Epithelial cell of prostate (primary cell): ENCODE data around the gene ATPAF2.

Source experiments
- DNase-seq: peaks from one replicate; pipeline ENCODE4 v3.0.0-alpha.2; 2011; ENCODE audit warnings: low read depth, low spot score
- H3K27ac ChIP-seq: fragments of 450-650 bp; 2 replicates; pipeline ENCODE4 v1.5.1; 2017; ENCODE audit warnings: mild to moderate bottlenecking

The ATPAF2 gene

GRCh38 chr17:17988427-17988945 lies 50.5 kb downstream of the ATPAF2 start:
- no peak for DNase-seq
- no peak overlapping the region for H3K27ac ChIP-seq

GRCh38 chr17:17987901-17988300 lies 51.1 kb downstream of the ATPAF2 start:
- no peak overlapping the region for H3K27ac ChIP-seq
- no peak for DNase-seq

GRCh38 chr17:17987187-17987896 lies 51.6 kb downstream of the ATPAF2 start:
- DNase-seq = no peak
- H3K27ac ChIP-seq = no peak overlapping the region

GRCh38 chr17:17985555-17985954 lies 53.4 kb downstream of the ATPAF2 start:
- no peak overlapping the region for H3K27ac ChIP-seq
- DNase-seq = no peak

GRCh38 chr17:17985153-17985552 lies 53.8 kb downstream of the ATPAF2 start:
- no peak for DNase-seq
- no peak overlapping the region for H3K27ac ChIP-seq

GRCh38 chr17:17983776-17984175 lies 55.2 kb downstream of the ATPAF2 start:
- H3K27ac ChIP-seq = no peak overlapping the region
- no peak for DNase-seq

GRCh38 chr17:17983376-17983775 lies 55.6 kb downstream of the ATPAF2 start:
- DNase-seq = no peak
- no peak overlapping the region for H3K27ac ChIP-seq

GRCh38 chr17:17982801-17983200 lies 56.2 kb downstream of the ATPAF2 start:
- no peak for DNase-seq
- H3K27ac ChIP-seq = no peak overlapping the region

- H3K27ac ChIP-seq = no peak overlapping the region
- DNase-seq = no peak
Observed at GRCh38 chr17:17981330-17981729, 57.6 kb downstream of the ATPAF2 start.

GRCh38 chr17:17979778-17980177 lies 59.2 kb downstream of the ATPAF2 start:
- no peak overlapping the region for H3K27ac ChIP-seq
- no peak for DNase-seq

GRCh38 chr17:17978481-17979424 lies 60.2 kb downstream of the ATPAF2 start:
- no peak for DNase-seq
- no peak overlapping the region for H3K27ac ChIP-seq

- no peak overlapping the region for H3K27ac ChIP-seq
- no peak for DNase-seq
Observed at GRCh38 chr17:17976931-17977570, 61.9 kb downstream of the ATPAF2 start.

GRCh38 chr17:17975436-17975835 lies 63.5 kb downstream of the ATPAF2 start:
- DNase-seq = no peak
- H3K27ac ChIP-seq = no peak overlapping the region

- DNase-seq = no peak
- H3K27ac ChIP-seq = no peak overlapping the region
Observed at GRCh38 chr17:17972952-17973254, 66.1 kb downstream of the ATPAF2 start.

- peak; percentile 99 for DNase-seq
- H3K27ac ChIP-seq = peak within 1 kb of the TSS; percentile 63
Observed at GRCh38 chr17:17972126-17972951, 66.6 kb downstream of the ATPAF2 start, which contains the start of the genes DRC3 and TOM1L2. TSS of gene DRC3 (plus strand) at chr17:17972862. CDS start at chr17:17977599, 4,737 bp downstream. TSS of gene TOM1L2 (minus strand) at chr17:17972400. CDS start at chr17:17972313, 87 bp downstream.

- peak overlapping the region; percentile 63 for H3K27ac ChIP-seq
- DNase-seq = no peak
Observed at GRCh38 chr17:17971431-17972125, 67.4 kb downstream of the ATPAF2 start.

- DNase-seq = no peak
- H3K27ac ChIP-seq = peak overlapping the region; percentile 63
Observed at GRCh38 chr17:17970699-17971430, 68.1 kb downstream of the ATPAF2 start.
